Body of pancreas (tissue), 4 donors: Measurements from ENCODE around the gene GUCA1C.

Source experiments
- POLR2A ChIP-seq, 3 donors: fragments of 450-650 bp; IDR thresholded peaks; one replicate each; pipeline ENCODE4 v1.6.1; 2016; ENCODE audit warnings: antibody characterized with exemption in 3 of 3, mild to moderate bottlenecking in 2 of 3
- TF ChIP-seq, protein P1 (sequence below), 7 experiments: fragments of 450-650 bp in 4 of 7; fragments of 200-600 bp in 3 of 7; sonication (generic) in 3 of 7; IDR thresholded peaks; one replicate each; pipeline ENCODE4 v1.5.1; 2016 to 2019; ENCODE audit warnings: antibody characterized with exemption in 7 of 7

DNA sequence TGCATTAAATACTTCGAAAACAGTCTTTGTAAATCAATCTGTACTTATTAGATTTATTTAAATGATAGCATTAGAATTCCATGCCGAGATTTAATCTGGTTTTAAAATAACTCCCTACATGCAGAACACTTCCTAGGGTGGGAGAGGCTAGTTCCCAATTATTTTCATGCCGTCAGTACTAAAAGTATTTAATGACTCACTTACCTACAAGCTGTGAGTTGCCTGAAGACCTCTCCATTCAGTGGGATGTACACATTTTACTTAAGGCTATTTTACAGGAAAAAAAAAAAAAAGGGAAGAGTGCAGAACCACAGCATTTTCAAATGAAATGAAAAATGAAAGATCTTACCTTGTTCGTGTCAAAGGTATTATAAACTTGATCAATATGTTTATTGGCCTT is 469 bp downstream of the GUCA1C start:
- TF ChIP-seq, protein P1, sequence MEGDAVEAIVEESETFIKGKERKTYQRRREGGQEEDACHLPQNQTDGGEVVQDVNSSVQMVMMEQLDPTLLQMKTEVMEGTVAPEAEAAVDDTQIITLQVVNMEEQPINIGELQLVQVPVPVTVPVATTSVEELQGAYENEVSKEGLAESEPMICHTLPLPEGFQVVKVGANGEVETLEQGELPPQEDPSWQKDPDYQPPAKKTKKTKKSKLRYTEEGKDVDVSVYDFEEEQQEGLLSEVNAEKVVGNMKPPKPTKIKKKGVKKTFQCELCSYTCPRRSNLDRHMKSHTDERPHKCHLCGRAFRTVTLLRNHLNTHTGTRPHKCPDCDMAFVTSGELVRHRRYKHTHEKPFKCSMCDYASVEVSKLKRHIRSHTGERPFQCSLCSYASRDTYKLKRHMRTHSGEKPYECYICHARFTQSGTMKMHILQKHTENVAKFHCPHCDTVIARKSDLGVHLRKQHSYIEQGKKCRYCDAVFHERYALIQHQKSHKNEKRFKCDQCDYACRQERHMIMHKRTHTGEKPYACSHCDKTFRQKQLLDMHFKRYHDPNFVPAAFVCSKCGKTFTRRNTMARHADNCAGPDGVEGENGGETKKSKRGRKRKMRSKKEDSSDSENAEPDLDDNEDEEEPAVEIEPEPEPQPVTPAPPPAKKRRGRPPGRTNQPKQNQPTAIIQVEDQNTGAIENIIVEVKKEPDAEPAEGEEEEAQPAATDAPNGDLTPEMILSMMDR (IDR thresholded peaks at IDR 0.05) = no peak
- no peak for TF ChIP-seq POLR2A (IDR thresholded peaks at IDR 0.05)
